GM18951 (cell line): ENCODE data around the gene PEF1.

Experiments
- POLR2A ChIP-seq: IDR thresholded peaks from 4 replicates; pipeline ENCODE4 v1.6.1; 2011; ENCODE audit warnings: mild to moderate bottlenecking; ENCODE audit not compliant: insufficient read length, insufficient read depth; ENCODE audit errors: extremely low read depth
- in situ Hi-C: fragments of 300-500 bp; cut with MboI; formaldehyde crosslinking; loops from one replicate; pipeline ENCODE4 v1.12.0; 2022; ENCODE audit warnings: low sequenced_read_pairs, mixed read lengths, inconsistent platforms; ENCODE audit not compliant: unreplicated experiment

PEF1 gene

GRCh38 chr1:31655756-31656155, 11.1 kb upstream of the PEF1 start:
- TF ChIP-seq POLR2A: no peak
- in situ Hi-C loops: no loop called here

- in situ Hi-C loops: no loop called here
- no peak for TF ChIP-seq POLR2A
Measured at GRCh38 chr1:31655104-31655503, 10.4 kb upstream of the PEF1 start.

- TF ChIP-seq POLR2A: no peak
- in situ Hi-C loops: no loop called here
Measured at GRCh38 chr1:31654474-31654776, 9.7 kb upstream of the PEF1 start.

GRCh38 chr1:31653717-31654473, 9.2 kb upstream of the PEF1 start:
- in situ Hi-C loops: no loop called here
- TF ChIP-seq POLR2A: no peak

- in situ Hi-C loops: no loop called here
- TF ChIP-seq POLR2A: no peak
Measured at GRCh38 chr1:31652891-31653499, 8.3 kb upstream of the PEF1 start.

GRCh38 chr1:31651766-31652165, 7.1 kb upstream of the PEF1 start:
- TF ChIP-seq POLR2A: no peak
- in situ Hi-C loops: no loop called here

- TF ChIP-seq POLR2A: no peak
- in situ Hi-C loops: no loop called here
Measured at GRCh38 chr1:31651089-31651420, 6.4 kb upstream of the PEF1 start.

GRCh38 chr1:31650161-31651088, 5.7 kb upstream of the PEF1 start:
- in situ Hi-C loops: no loop called here

GRCh38 chr1:31648641-31649357, 4.1 kb upstream of the PEF1 start:
- in situ Hi-C loops: no loop called here
- TF ChIP-seq POLR2A: no peak

More at GRCh38 chr1:31650161-31651088, 5.7 kb upstream of the PEF1 start:
- no peak for TF ChIP-seq POLR2A

GRCh38 chr1:31648190-31648589, 3.5 kb upstream of the PEF1 start:
- in situ Hi-C loops: no loop called here
- TF ChIP-seq POLR2A: no peak

GRCh38 chr1:31647106-31647505, 2.4 kb upstream of the PEF1 start:
- in situ Hi-C loops: no loop called here
- TF ChIP-seq POLR2A: no peak

- no peak for TF ChIP-seq POLR2A
- in situ Hi-C loops: no loop called here
Measured at GRCh38 chr1:31646259-31646960, 1.7 kb upstream of the PEF1 start.

- TF ChIP-seq POLR2A: no peak
- in situ Hi-C loops: no loop called here
Measured at GRCh38 chr1:31645274-31645568, 545 bp upstream of the PEF1 start.
